ENCODE measurements around the gene ATP1A4. TPM values are rescaled to one million over a fixed set of nuclear protein-coding genes. Genes with fewer than 3 reads are reported as not detected.

ATP1A4 gene
- total and polyA plus RNA-seq, 9 of the 15 experiments (the other 6 are each of a cell fraction or from before 2014, with no cell fraction given), result 0.07 TPM; not detected in 8

GRCh38 chr1:160193832-160194736, 42.7 kb downstream of the ATP1A4 start (continued):
- TF ChIP-seq ATF2 (CRISPR knock-in tag; IDR thresholded peaks at IDR 0.05), result 0 out of 2 replicates have a peak, but pooled peaks have one; percentile 24
- 0 out of 2 replicates have a peak, but pooled peaks have one; percentile 54 for TF ChIP-seq HLTF (IDR thresholded peaks at IDR 0.05)
- no peak for TF ChIP-seq ZNF764 (CRISPR knock-in tag; IDR thresholded peaks at IDR 0.05; ENCODE audit: low read depth)
- TF ChIP-seq C11orf30 (IDR thresholded peaks at IDR 0.05; ENCODE audit: low read depth), result no peak
- TF ChIP-seq TOE1 (IDR thresholded peaks at IDR 0.05; ENCODE audit: borderline replicate concordance), result no peak
- peak; percentile 71; the same call in 1 of the 2 replicates for TF ChIP-seq TOE1 (CRISPR knock-in tag; IDR thresholded peaks at IDR 0.05; ENCODE audit: borderline replicate concordance, low read depth)
- TF ChIP-seq PKNOX1 (IDR thresholded peaks at IDR 0.05), result no peak
- no peak for TF ChIP-seq ZNF584 (CRISPR knock-in tag; IDR thresholded peaks at IDR 0.05; ENCODE audit: low read depth)
- no peak for TF ChIP-seq TRIM24 (IDR thresholded peaks at IDR 0.05)
- no peak for TF ChIP-seq CBX3 (IDR thresholded peaks at IDR 0.05; ENCODE audit: borderline replicate concordance in 1 of 2, low read length in 2 of 2)
- no peak for TF ChIP-seq BMI1 (IDR thresholded peaks at IDR 0.05; ENCODE audit: low read length)
- no peak for TF ChIP-seq HNRNPUL1 (IDR thresholded peaks at IDR 0.05; ENCODE audit: low read length)
- TF ChIP-seq RBM14 (IDR thresholded peaks at IDR 0.05; ENCODE audit: borderline replicate concordance, insufficient read depth, low read depth, low read length), result no peak
- TF ChIP-seq ZNF707 (CRISPR knock-in tag; conservative IDR thresholded peaks at IDR 0.05), result no peak
- no peak for TF ChIP-seq NR3C1 (CRISPR knock-in tag; IDR thresholded peaks at IDR 0.05)
- TF ChIP-seq MITF (IDR thresholded peaks at IDR 0.05), result no peak
- no peak for TF ChIP-seq ZNF398 (CRISPR knock-in tag; IDR thresholded peaks at IDR 0.05)
- TF ChIP-seq ZNF444 (CRISPR knock-in tag; IDR thresholded peaks at IDR 0.05), result no peak
- TF ChIP-seq NFRKB (IDR thresholded peaks at IDR 0.05; ENCODE audit: low read depth), result 0 out of 2 replicates have a peak, but pooled peaks have one; percentile 17
- TF ChIP-seq MEIS2 (IDR thresholded peaks at IDR 0.05; ENCODE audit: partially characterized antibody), result no peak
- TF ChIP-seq CGGBP1 (CRISPR knock-in tag; IDR thresholded peaks at IDR 0.05), result no peak

Data from K562 (cell line).